Hepatocyte (in vitro differentiated cells): ENCODE results near the gene TMEM39A.

Source experiments
- CTCF ChIP-seq: fragments of 200-600 bp; sonication (generic); IDR thresholded peaks from 2 replicates; pipeline ENCODE4 v1.5.1; 2016; ENCODE audit warnings: antibody characterized with exemption, mild to moderate bottlenecking; ENCODE audit not compliant: poor library complexity
- EZH2 ChIP-seq: fragments of 200-600 bp; sonication (generic); IDR thresholded peaks from 2 replicates; pipeline ENCODE4 v1.6.1; 2016; ENCODE audit warnings: antibody characterized with exemption, mild to moderate bottlenecking, borderline replicate concordance

GRCh38 chr3:119434703-119435102 is 28.7 kb downstream of the TMEM39A start:
- TF ChIP-seq CTCF, result no peak
- TF ChIP-seq EZH2, result no peak
